NB4 (cell line): Measurements from ENCODE around the gene TMC6.

Experiments
- MAX ChIP-seq: IDR thresholded peaks from 2 replicates; pipeline ENCODE4 v1.6.1; 2011; ENCODE audit warnings: low read depth, low read length
- POLR2A ChIP-seq: IDR thresholded peaks from 2 replicates; pipeline ENCODE4 v1.6.1; 2011; ENCODE audit warnings: mild to moderate bottlenecking; ENCODE audit not compliant: insufficient read length; ENCODE audit errors: extremely low read depth

- TF ChIP-seq MAX (no peak), POLR2A (no peak)
These were observed 37.9 kb upstream of the TMC6 start for GRCh38 chr17:78166416-78166815.
